ENCODE measurements around the gene TPM4. TPM values are rescaled to one million over a fixed set of nuclear protein-coding genes. Genes with fewer than 3 reads are reported as not detected.

Gene TPM4
- total and polyA plus RNA-seq, 2 of the 8 experiments (the other 6 are each of a cell fraction or from before 2014, with no cell fraction given): 160 to 359 TPM

DNA sequence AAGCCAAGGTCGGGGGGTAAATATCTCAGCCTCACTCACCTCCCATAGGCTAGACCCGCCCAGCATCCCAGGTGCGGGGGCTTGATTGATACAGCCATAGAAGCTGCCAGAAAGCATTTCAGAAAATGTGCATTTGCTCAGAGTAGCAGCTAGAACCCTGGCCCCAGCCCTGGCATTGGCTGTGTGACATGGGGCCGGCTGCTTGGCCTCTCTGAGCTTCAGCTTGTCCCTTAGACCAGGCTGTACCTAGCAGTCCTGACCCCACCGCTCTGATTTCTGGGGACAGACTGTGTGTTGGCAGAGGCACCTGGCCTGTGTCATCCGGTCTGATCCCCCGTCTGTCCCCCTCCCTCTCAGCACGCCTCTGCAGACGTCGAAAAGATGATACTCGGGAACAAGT, 50.8 kb downstream of the TPM4 start:
- Histone ChIP-seq H3K27me3 (replicated peaks in 1 of 4; ENCODE audit: control insufficient read depth in 3 of 4, extremely low read depth in 1 of 4, insufficient read depth in 3 of 4, low read length in 3 of 4) (no peaks in the 10 kb centered on the region), H2AK5ac (ENCODE audit: low read depth, low read length) (no peak overlapping the region), H2AFZ (ENCODE audit: low read length) (no peak overlapping the region), H3K4me1 (replicated peaks in 1 of 4; ENCODE audit: control insufficient read depth in 3 of 4, insufficient read depth in 4 of 4, low read length in 3 of 4) (no peaks in the 10 kb centered on the region), H3K79me2 (ENCODE audit: control insufficient read depth in 1 of 2, insufficient read depth in 2 of 2, low read length in 2 of 2) (no peaks in the 10 kb centered on the region), H2BK20ac (ENCODE audit: low read length) (no peak overlapping the region), H4K8ac (ENCODE audit: extremely low read depth, insufficient read depth, low read length) (no peak overlapping the region), H3K9me3 (ENCODE audit: insufficient read depth in 2 of 2, low read depth in 1 of 2, low read length in 1 of 2) (no peaks in the 10 kb centered on the region), H3K27ac (ENCODE audit: low read depth, low read length) (no peak overlapping the region), H3K4me3 (ENCODE audit: extremely low read depth in 1 of 4, insufficient read depth in 2 of 4, low read depth in 3 of 4, low read length in 4 of 4) (no peak overlapping the region), H2BK12ac (ENCODE audit: low read depth, low read length) (no peak overlapping the region), H3K14ac (ENCODE audit: insufficient read length) (no peak overlapping the region), H2BK15ac (ENCODE audit: low read length) (no peak overlapping the region), H4K91ac (replicated peaks; ENCODE audit: insufficient read length, low read length) (no peak overlapping the region), H3K56ac (replicated peaks; ENCODE audit: insufficient read length, low read depth, low read length) (no peak overlapping the region), H2BK120ac (replicated peaks; ENCODE audit: low read depth, low read length) (no peak overlapping the region), H3K18ac (ENCODE audit: extremely low read depth, low read length) (no peak overlapping the region), H4K20me1 (replicated peaks in 1 of 2; ENCODE audit: control insufficient read depth in 1 of 2, insufficient read depth in 2 of 2, low read length in 2 of 2) (peaks cover 3 to 19% of the 10 kb centered on the region in 2 experiments), H3K23me2 (ENCODE audit: low read depth, low read length) (peaks cover 10% of the 10 kb centered on the region; the same call in 1 of the 2 replicates), H2BK5ac (ENCODE audit: low read depth, low read length) (no peak overlapping the region), H3K4me2 (ENCODE audit: insufficient read depth in 1 of 2, low read depth in 2 of 2, low read length in 2 of 2) (no peak overlapping the region), H4K5ac (ENCODE audit: insufficient read length, low read depth, low read length) (no peak overlapping the region), H3K36me3 (ENCODE audit: control insufficient read depth in 2 of 4, insufficient read depth in 4 of 4, low read length in 3 of 4) (peaks cover 31 to 68% (median 56%) of the 10 kb centered on the region in 4 experiments; a peak in 7 of 8 replicates), H3K4ac (replicated peaks; ENCODE audit: insufficient read length, low read depth, low read length) (no peak overlapping the region), H3K79me1 (ENCODE audit: low read depth, low read length) (no peaks in the 10 kb centered on the region; the same call in 1 of the 2 replicates), H3K23ac (ENCODE audit: insufficient read length) (no peak overlapping the region), H3K9ac (replicated peaks in 1 of 4; ENCODE audit: extremely low read depth in 1 of 4, low read depth in 3 of 4, low read length in 3 of 4) (no peak overlapping the region)
- TF ChIP-seq GABPA (IDR thresholded peaks at IDR 0.05; ENCODE audit: borderline replicate concordance, insufficient read depth, low read length) (no peak), CBX5 (IDR thresholded peaks at IDR 0.05; ENCODE audit: low read depth, low read length) (no peak), POU5F1 (IDR thresholded peaks at IDR 0.05; ENCODE audit: low read depth, low read length) (no peak), KDM5A (IDR thresholded peaks at IDR 0.05; ENCODE audit: low read length) (no peak)
- TF ChIP-seq, protein P1, sequence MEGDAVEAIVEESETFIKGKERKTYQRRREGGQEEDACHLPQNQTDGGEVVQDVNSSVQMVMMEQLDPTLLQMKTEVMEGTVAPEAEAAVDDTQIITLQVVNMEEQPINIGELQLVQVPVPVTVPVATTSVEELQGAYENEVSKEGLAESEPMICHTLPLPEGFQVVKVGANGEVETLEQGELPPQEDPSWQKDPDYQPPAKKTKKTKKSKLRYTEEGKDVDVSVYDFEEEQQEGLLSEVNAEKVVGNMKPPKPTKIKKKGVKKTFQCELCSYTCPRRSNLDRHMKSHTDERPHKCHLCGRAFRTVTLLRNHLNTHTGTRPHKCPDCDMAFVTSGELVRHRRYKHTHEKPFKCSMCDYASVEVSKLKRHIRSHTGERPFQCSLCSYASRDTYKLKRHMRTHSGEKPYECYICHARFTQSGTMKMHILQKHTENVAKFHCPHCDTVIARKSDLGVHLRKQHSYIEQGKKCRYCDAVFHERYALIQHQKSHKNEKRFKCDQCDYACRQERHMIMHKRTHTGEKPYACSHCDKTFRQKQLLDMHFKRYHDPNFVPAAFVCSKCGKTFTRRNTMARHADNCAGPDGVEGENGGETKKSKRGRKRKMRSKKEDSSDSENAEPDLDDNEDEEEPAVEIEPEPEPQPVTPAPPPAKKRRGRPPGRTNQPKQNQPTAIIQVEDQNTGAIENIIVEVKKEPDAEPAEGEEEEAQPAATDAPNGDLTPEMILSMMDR (IDR thresholded peaks at IDR 0.05; ENCODE audit: control extremely low read depth in 1 of 3, insufficient read depth in 1 of 3, low read depth in 1 of 3, low read length in 3 of 3): no peak
- FAIRE-seq (no peak), DNase-seq (ENCODE audit: low read depth in 1 of 2, low spot score in 2 of 2) (no peak)
- CTCF ChIA-PET (ENCODE audit: partially characterized antibody): interaction anchor here (0.6 to 0.9 kb wide), 4 partner anchors 9 to 887 kb away, joined by 3 to 4 read pairs (median 4); no protein-coding TSS in a partner anchor
- WGBS, 2 experiments (ENCODE audit: extremely low coverage in 1 of 2, insufficient coverage in 1 of 2, insufficient read length in 1 of 2, insufficient replicate concordance in 2 of 2, low coverage in 1 of 2, low lambda C conversion rate in 2 of 2, missing lambda C conversion rate in 1 of 2): 91% methylated on average over 11 of the region's 11 CpGs; no CpG with 5 or more reads in 1 of the 2 experiments
- POLR2A ChIA-PET (ENCODE audit: partially characterized antibody): interaction anchor here (0.7 to 2.6 kb wide), 6 partner anchors 7 to 51 kb away, joined by 3 to 7 read pairs (median 3); partner anchors contain the start of gene TPM4
